HG02610 (cell line): ENCODE measurements around the gene TNRC6C.

Experiments used
- ATAC-seq: cut with Tn5 transposase; IDR thresholded peaks from one replicate; pipeline ENCODE4 v1.9.1; 2021; ENCODE audit warnings: mild to moderate bottlenecking, moderate library complexity; ENCODE audit not compliant: unreplicated experiment

Gene TNRC6C

DNA sequence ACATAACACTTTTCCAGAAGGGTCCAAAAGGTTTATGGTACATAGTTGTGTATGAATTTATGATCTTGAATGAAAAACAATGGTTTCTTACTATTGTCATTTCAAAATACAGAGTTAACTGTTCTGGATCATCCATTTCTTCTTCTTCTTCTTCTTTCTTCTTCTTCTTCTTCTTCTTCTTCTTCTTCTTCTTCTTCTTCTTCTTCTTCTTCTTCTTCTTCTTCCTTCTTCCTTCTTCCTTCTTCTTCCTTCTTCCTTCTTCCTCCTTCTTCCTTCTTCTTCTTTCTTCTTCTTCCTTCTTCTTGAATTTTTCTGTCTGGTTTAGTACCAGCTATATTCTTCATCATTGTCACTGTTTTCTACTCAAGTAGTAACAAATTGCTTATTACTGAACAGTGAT is 47.8 kb downstream of the TNRC6C start:
- no peak for ATAC-seq

DNA sequence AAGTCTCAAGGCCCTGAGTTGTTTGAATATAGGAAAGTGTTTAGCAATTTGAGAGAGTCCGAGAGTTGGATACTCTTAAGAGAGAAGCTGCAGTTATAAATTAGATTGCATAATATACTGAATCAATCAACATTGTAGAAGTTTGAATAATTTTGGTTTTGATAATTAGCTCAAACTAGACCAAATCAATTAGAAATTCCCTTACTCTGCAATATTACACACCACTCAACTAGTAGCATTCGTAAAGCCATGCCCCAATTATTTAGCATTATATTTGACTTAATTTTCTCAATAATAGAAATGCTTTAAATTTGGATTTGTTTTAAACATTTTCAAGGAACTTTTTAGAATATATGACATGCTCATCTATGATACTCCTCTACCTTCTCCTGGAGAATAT is 49.1 kb downstream of the TNRC6C start:
- ATAC-seq: no peak

DNA sequence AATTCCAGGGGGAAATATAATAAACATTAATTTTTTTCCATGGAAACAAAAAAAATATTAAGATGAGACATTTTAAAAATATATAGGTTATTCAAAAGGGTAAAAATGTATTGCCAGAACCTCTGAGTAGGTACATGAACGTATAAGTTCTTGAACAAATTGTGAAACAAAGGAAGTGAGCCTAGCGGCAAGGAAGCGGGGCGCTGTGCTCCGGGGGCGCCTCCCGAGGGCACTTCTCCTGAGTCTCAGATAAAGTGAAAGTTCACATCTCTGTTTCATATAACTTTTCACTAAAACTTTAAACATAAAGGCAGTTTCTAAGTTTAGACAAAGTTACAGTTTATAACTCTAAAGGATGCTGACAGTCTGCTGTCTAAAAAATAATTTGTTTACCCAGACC is 52.3 kb downstream of the TNRC6C start:
- no peak for ATAC-seq

DNA sequence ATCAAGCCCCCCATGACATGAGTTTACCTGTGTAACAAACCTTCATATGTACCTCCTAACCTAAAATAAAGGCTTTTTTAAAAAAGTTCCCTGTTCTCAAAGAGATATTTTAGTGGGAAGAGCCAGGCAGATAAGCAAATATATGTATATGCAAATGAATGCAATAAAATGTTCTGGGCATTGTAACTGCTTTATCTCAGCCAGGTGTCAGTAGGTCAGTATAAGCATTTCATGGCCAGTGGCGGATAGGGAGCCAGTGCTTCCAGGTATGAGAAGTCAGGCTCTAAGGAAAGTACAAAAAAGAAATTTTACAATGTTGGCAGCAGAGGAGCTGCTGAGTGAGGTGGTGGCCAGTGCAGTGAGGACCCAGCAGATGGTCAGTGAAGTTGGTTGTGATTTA is 53.9 kb downstream of the TNRC6C start:
- no peak for ATAC-seq

DNA sequence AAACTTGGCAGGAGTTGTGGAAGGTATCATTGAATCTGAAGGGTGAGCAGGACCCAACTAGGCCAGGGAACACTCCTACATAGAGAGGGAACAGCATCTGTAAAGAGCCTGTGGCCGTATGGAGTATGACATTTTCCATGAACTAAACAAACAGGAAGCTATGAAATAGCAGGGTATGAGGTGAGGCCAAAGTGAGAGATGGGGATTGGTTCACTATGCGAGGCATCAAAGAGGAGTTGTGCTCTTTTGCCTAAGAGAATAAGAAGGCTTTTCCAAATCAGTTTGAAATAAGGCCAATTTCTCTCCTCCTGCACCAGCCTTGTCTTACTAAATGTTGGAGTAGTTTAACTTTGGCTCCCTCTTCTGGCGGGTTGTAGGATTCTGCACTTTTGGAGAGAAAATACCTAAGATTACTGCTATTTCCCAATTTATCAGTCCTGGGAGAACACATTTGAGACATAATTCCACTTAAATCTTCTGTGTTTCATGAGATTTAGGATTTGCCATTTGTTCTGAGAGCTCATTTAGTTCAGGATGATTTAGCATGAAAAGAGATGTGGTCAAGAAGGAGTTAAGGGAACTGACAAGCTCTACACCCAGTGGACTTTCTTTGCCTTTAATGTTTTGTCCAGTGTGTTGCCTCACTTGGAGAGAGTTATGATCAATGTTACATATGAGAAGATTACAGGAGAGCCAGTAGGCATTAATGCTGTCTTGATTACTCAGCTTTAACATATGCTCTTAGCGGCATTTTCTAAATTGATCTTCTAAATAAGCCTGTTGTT is 55.4 kb downstream of the TNRC6C start:
- no peak for ATAC-seq

DNA sequence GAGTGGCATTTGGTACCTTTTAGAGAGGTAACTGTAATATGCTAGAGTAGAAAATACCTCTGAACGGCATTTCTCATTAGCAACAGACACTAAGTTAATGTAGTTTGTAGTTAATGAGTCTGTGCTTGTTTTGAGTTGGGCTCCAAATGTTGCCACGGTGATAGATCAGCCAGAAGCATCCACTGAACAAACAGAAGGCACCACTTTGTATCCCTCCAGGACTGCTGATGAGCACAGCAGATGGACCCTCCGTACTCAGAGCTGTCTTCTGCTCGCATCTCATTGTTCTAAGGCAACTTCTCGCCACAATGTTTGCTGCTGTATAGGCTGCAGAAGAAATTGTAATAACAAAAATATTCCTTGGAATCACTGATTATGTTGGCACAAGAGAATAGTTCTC is 56.1 kb downstream of the TNRC6C start:
- no peak for ATAC-seq

DNA sequence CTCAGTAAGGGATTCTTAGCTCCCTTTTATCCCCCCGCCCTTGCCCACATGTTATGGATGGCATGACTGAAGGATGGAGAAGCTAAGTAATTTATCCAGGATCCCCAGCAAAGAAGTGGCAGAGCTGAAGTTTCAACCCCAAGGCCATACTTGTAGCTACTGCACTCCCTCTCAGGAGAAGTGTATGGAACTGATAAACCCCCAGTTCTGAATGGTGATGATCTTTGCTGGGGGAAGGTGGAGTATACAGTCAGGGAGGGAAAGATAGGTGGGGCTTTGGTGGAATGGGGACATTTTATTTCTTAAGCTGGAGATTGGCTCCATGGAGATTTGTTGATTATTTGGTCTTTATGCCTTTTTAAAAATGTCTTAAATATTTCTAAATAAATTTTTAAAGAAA is 58.3 kb downstream of the TNRC6C start:
- ATAC-seq: no peak

DNA sequence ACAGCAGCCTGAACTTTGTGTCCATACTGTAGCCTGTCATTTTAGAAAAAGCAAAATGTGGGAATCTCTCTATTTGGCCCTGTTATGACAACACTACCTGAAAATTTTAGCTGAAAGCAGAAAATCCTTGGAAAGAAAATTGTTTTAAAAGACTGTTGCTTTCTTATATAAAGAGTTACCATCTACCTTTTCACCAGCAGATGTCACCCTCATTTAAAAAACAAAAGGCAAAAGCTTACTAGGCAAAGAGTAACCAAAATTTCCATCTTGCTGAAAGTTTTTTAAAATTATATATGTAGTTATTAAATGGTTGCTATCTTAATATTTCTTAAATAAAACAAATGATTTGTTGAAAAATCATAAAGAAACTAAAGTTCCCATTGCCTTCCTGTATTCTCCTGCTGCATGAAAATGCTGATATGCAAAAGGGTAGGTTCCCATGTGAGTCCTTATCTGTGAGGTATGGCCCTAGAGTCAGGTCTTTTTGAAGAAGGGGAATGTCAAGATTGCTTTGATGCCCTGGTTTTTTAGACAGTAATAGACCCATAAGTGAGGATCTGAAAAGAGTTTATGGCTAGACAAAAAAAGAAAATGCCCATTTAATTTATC is 61.0 kb downstream of the TNRC6C start:
- ATAC-seq: no peak

DNA sequence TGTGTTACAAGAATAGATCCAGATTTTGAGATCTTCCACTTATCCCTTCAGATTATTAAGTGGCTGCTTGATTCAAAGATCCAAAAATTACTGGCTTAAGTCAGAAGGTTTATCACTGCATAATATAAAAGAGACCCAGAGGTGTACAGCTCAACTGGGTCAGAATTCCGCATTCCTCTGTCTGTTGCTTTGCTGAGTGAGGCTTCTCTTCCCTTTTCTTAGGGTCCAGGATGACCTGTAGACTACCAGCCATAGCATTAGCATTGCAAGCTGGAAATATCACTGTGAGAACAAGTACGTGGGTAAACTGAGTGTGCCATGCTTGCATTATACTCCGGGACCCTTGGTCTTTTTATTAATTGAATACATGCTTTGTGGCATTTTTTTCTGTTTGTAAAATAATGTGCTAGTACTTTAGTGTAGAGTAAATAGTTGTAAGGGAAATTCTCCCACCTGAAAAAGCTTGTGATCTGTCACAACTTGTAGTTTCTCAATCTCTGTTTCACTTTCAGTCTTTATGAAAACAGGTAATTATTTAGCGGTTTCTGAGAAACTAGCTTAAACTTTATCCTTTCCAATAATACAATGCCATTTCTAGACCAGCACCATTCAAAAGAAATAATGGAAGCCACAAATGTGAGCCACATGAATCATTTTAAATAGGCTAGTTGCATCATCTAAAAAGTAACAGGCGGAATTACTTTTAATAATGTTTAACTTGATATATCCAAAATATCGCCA is 61.6 kb downstream of the TNRC6C start:
- no peak for ATAC-seq

DNA sequence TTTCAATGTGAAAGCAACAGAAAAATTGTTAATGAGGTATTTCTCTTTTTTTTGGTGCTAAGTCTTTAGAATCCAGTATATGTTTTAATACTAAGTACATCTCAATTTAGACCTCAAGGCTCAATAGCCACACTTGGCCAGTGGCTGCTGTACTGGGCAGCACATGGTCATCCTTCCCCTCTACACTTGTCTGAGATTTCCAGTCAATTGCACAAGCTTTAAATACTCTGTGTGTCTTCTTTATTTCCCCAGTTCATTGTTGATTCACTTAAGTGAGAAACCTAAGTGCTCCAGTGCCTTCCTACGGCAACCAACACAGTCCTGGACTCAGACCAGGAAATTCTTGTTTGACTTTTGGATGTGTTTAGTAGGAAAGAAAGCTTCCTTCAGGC is 62.2 kb downstream of the TNRC6C start:
- no peak for ATAC-seq

DNA sequence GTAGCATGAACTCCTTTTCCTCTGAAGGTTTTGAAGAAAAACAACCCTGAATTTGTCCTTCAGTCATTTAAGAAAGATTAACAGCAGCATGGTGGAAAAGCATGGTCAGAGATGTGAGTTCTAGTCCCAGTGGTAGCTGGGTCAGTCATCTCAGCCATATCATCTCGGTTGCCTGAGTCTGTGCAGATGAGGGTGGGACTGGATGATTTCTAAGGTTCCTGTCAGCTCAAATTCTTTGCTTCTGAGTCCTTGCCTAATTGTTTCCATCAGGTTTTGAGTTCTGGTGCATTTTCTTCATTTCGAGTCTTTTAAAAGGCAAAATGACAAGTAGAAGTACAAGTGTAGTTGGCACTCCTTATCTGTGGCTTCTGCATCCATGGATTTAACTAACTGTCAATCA is 63.9 kb downstream of the TNRC6C start:
- no peak for ATAC-seq

DNA sequence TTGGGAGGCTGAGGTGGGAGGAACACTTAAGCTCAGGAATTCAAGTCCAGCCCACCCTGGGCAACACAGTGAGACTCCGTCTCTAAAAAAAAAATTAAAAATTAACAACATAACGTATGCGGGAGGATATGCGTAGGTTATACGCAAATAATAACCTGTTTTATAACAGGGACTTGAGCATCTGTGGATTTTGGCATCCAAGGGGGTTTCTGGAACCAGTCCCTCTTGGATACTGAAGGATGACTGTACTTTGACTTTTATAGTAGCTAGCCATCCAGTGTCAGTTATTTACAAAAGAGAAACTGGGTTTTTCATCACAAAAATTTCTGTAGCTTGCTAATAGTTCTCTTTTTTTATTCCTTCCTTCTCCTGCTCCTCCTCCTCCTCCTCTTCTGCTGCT is 64.5 kb downstream of the TNRC6C start:
- ATAC-seq: no peak

DNA sequence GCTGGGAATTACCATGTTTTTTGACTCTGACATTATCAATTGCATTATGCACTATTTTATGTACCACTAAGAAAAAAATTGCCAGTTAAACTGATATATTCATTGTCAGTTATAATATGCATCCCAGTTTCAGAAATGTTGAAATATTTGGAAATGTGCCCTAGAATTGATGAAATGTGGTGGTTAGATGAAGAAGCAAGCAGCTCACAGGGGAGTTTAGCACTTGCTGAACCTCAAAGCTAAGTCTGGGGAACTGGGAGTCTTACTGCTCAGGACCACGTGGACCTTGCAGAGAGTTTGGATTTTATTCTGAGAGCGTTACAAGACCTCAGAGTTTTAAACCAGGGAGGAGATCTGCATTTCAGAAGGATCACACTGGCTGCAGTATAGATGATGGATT is 67.9 kb downstream of the TNRC6C start:
- no peak for ATAC-seq

DNA sequence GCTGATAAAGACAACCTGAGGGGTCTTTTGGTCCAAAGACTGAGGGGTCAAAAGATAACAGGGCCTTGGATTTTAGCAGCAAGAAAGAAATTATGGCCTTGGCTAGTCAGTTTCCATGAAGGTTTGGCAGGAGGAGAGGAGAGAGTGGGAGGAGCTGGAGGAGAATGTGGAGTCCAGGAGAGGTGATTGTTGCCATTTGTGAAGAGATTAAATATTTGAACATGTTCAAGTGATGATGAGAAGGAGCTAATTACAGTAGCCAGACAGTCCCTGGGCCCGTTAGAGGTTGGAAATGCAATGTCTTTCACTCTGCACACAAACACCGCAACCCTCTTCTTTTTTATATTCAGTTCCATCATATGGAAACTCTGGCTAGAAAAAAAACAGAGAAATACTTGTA is 68.6 kb downstream of the TNRC6C start:
- no peak for ATAC-seq

DNA sequence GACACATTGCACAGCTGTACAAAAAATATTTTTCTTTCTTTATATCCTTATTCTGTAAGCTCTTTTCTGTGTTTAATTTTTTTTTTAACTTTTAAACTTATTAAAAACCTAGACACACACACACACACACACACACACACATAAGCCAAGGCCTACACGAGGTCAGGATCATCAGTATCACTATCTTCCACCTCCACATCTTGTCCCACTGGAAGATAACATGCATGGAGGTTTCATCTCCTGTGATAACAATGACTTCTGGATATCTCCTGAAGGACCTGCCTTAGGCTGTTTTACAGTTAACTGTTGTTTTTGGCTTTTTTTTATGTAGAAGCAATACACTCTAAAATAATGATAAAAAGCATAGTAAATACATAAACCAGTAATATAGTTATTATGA is 71.2 kb downstream of the TNRC6C start:
- no peak for ATAC-seq

DNA sequence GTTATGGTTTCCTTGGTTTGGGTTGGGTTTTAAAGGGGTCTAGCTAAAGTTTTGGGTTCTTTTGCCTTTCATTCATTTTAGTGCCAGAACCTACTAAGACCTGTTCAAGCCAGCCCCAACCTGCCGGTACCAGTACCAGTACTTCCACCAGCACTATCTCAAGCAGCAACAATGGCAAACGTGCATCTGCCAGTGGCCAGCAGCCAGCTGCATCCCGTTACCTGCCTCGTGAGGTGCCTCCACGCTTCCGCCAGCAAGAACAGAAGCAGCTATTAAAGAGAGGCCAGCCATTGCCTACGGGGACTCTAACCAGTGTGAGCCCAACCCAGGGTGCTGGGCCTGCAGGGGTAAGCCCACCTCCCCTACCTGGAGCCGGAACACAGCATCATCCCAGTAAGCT is 72.9 kb downstream of the TNRC6C start:
- ATAC-seq: no peak

DNA sequence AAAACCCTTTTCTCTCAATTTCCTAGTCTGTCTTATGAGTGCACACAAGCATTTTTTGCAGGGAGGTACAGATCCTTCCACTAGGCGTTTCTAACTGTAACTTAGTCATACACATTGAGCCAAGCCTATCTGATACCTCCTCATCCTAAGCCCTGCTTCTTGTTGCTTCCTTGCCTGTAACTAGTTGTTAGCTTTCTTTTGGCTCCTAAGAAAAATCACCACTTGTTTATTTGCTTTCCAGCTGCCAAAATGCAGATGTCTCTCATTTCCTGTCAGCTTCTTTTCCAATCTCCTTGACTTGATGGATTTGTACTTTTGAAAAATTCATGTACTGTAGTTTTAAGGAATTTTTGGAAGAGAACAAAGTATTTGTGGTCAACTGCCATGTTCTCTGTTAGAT is 73.7 kb downstream of the TNRC6C start:
- no peak for ATAC-seq

DNA sequence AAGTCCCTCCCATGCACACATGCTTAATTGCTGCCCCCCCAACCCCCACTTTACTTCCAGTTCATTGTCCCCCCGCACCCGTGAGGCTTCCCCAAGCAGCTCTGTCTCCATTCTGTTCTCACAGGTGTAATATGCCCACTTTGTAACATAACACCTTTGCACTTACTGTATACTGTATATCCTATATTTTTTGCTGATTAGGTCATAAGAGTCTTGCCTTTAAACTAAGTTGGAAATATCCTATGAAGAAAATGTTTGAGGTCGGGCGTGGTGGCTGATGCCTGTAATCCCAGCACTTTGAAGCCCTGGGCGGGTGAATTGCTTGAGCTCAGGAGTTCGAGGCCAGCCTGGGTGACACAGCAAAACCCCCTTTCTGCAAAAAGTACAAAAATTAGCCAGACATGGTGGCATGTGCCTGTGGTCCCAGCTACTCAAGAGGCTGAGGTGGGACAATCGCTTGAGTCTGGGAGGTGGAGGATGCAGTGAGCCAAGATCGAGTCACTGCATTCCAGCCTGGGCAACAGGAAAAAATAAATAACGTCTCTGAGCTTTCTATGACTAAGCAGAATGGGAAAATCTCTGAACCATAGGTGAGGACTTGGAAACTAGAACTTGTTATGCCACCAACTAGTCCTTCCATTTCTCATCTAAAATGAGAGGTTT is 76.1 kb downstream of the TNRC6C start:
- ATAC-seq: no peak

DNA sequence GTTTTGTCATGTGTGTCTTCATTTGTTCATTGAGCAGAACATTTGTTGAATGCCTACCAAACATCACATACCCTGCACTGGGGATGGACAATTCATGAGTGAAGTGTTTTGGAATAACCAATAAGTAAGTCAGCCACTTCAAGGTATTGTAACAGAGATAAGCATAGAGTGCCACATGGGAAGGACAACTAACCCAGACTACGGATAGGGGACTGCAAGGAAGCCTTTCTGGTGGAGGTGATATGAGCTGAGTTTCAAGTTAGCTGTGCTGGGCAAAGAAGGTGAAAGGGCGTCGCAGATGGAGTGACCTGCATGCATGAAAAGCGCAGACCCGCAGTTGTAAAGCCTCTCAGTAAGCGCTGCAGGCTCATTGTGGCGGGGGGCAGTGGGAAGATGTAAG is 78.8 kb downstream of the TNRC6C start:
- no peak for ATAC-seq

DNA sequence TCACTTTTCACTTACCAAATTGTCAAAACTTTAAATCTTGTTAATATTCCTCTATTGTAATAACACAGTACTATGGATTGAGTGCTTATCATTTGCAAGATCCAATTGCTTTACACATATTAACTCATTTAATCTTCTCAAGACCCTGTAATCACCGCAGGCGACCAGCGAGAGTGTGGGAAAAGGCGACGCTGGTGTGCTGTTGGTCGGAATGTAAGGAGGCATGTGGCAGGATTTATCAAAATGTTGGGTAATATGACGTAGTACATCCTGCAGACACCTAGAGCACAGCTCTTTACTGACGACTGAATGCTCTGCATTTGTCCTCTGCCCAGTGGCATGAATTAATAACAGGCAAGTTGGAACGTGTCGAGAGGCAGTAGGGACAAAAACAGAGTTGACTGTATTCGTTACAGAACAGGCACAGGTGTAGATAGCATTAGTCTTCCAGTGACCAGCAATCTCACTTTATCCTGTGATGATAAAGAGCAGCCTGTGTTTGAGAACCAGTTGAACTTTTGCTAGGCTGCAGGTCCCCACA is 80.3 kb downstream of the TNRC6C start:
- ATAC-seq: no peak

DNA sequence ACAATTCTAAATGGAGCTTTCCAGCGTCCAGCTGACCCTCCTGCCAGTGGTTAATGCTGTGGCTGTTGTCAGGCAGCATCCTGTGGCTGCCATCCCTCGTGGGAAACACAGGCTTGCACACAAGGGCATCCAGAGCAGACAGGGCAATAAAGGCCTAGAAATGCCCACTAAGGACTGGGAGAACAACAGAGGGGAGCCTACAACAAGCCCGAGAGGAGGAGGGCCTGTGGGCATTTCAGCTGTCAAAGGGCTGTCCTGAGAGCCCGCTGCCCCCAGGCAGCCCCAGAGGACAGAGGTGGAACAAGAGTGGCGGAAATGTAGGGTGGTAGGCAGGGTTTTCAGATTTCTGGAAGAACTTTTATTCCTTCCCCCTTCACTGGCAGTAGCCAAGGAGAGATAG is 81.1 kb downstream of the TNRC6C start:
- no peak for ATAC-seq
